WTC11 (cell line): ENCODE measurements around the gene ANKS6. TPM values are rescaled to one million over a fixed set of nuclear protein-coding genes. Genes with fewer than 3 reads are reported as not detected.

Experiments used
- ATAC-seq: fragments of 200-7000 bp; cut with Tn5 transposase; 2 replicates; pipeline ENCODE4 v1.10.0; 2021; ENCODE audit warnings: mild to moderate bottlenecking, moderate library complexity
- CTCF ChIA-PET: fragments of 300-600 bp; sonication (Branson Sonifier 250); formaldehyde crosslinking; loops from one replicate; lab custom pipeline; 2021; ENCODE audit warnings: antibody characterized with exemption; lab: Charles Lee
- POLR2A ChIA-PET: fragments of 350-600 bp; sonication (Branson Sonifier 250); formaldehyde crosslinking; loops from one replicate; lab custom pipeline; 2021; ENCODE audit warnings: antibody characterized with exemption; lab: Charles Lee
- DNase-seq: peaks from one replicate; pipeline ENCODE4 v3.0.0; 2021; ENCODE audit warnings: low spot score
- H3K27ac Mint-ChIP-seq: 2 replicates; pipeline ENCODE4 v1.8.0; 2021; ENCODE audit warnings: mixed read lengths
- H3K27me3 Mint-ChIP-seq: 2 replicates; pipeline ENCODE4 v1.8.0; 2021; ENCODE audit warnings: low read depth, mild to moderate bottlenecking, moderate library complexity, mixed read lengths
- H3K36me3 Mint-ChIP-seq: 2 replicates; pipeline ENCODE4 v1.8.0; 2021; ENCODE audit warnings: mixed read lengths
- H3K4me1 Mint-ChIP-seq: 2 replicates; pipeline ENCODE4 v1.8.0; 2022; ENCODE audit warnings: mixed read lengths
- H3K4me3 Mint-ChIP-seq: 2 replicates; pipeline ENCODE4 v1.8.0; 2021; ENCODE audit warnings: mild to moderate bottlenecking, moderate library complexity, mixed read lengths
- H3K9me3 Mint-ChIP-seq: 2 replicates; pipeline ENCODE4 v1.8.0; 2021; ENCODE audit warnings: mixed read lengths
- AFF4 ChIP-seq: sonication (generic); formaldehyde crosslinking; IDR thresholded peaks from 2 replicates; pipeline ENCODE4 v1.8.1; 2023; ENCODE audit warnings: mild to moderate bottlenecking, missing genetic modification reagents, borderline replicate concordance
- ARID4B ChIP-seq: sonication (generic); formaldehyde crosslinking; IDR thresholded peaks from 2 replicates; pipeline ENCODE4 v1.8.0; 2023; ENCODE audit warnings: missing genetic modification reagents, mild to moderate bottlenecking, borderline replicate concordance
- CBFB ChIP-seq: sonication (generic); formaldehyde crosslinking; IDR thresholded peaks from 2 replicates; pipeline ENCODE4 v1.8.1; 2022; ENCODE audit warnings: mild to moderate bottlenecking, low read depth, missing genetic modification reagents
- ELF4 ChIP-seq: sonication (generic); formaldehyde crosslinking; IDR thresholded peaks from 2 replicates; pipeline ENCODE4 v1.8.1; 2022; ENCODE audit warnings: low read depth, mild to moderate bottlenecking, moderate library complexity, missing genetic modification reagents
- ESRRA ChIP-seq: sonication (generic); formaldehyde crosslinking; IDR thresholded peaks from 2 replicates; pipeline ENCODE4 v1.8.1; 2022; ENCODE audit warnings: mild to moderate bottlenecking, missing genetic modification reagents, borderline replicate concordance
- ETV6 ChIP-seq: sonication (generic); formaldehyde crosslinking; IDR thresholded peaks from 2 replicates; pipeline ENCODE4 v1.8.1; 2022; ENCODE audit warnings: mild to moderate bottlenecking, missing genetic modification reagents
- FOXP1 ChIP-seq: sonication (generic); formaldehyde crosslinking; IDR thresholded peaks from 2 replicates; pipeline ENCODE4 v1.8.0; 2022; ENCODE audit warnings: missing genetic modification reagents, mild to moderate bottlenecking, moderate library complexity, borderline replicate concordance
- GTF2I ChIP-seq: fragments of 250-450 bp; sonication (Bioruptor Pico); conservative IDR thresholded peaks from 2 replicates; pipeline ENCODE4 v1.4.0; 2021; ENCODE audit warnings: mild to moderate bottlenecking
- JAZF1 ChIP-seq: fragments of 250-450 bp; sonication (Bioruptor Pico); IDR thresholded peaks from 2 replicates; pipeline ENCODE4 v1.9.0; 2021; ENCODE audit warnings: moderate library complexity, mild to moderate bottlenecking, inconsistent platforms
- KAT7 ChIP-seq: sonication (generic); formaldehyde crosslinking; IDR thresholded peaks from 2 replicates; pipeline ENCODE4 v1.8.1; 2023; ENCODE audit warnings: missing genetic modification reagents, mild to moderate bottlenecking, borderline replicate concordance
- MYBL2 ChIP-seq: sonication (generic); formaldehyde crosslinking; IDR thresholded peaks from 2 replicates; pipeline ENCODE4 v1.8.1; 2023; ENCODE audit warnings: mild to moderate bottlenecking, moderate library complexity, missing genetic modification reagents
- NFATC4 ChIP-seq: fragments of 250-450 bp; sonication (Bioruptor Pico); IDR thresholded peaks from 2 replicates; pipeline ENCODE4 v1.9.0; 2021; ENCODE audit warnings: mild to moderate bottlenecking
- NFYB ChIP-seq: sonication (generic); formaldehyde crosslinking; conservative IDR thresholded peaks from 2 replicates; pipeline ENCODE4 v1.8.0; 2022; ENCODE audit warnings: low read depth, missing genetic modification reagents
- NR1H2 ChIP-seq: sonication (generic); formaldehyde crosslinking; IDR thresholded peaks from 2 replicates; pipeline ENCODE4 v1.9.0; 2021; ENCODE audit warnings: mild to moderate bottlenecking, moderate library complexity, missing genetic modification reagents
- SMAD4 ChIP-seq: sonication (generic); formaldehyde crosslinking; IDR thresholded peaks from 2 replicates; pipeline ENCODE4 v1.8.0; 2022; ENCODE audit warnings: mild to moderate bottlenecking, missing genetic modification reagents
- TCF7 ChIP-seq: sonication (generic); formaldehyde crosslinking; IDR thresholded peaks from 2 replicates; pipeline ENCODE4 v1.8.0; 2022; ENCODE audit warnings: mild to moderate bottlenecking, low read depth, missing genetic modification reagents, moderate library complexity
- USF1 ChIP-seq: sonication (generic); formaldehyde crosslinking; IDR thresholded peaks from 2 replicates; pipeline ENCODE4 v1.8.0; 2022; ENCODE audit warnings: mild to moderate bottlenecking, missing genetic modification reagents
- USF2 ChIP-seq: sonication (generic); formaldehyde crosslinking; IDR thresholded peaks from 2 replicates; pipeline ENCODE4 v1.8.1; 2023; ENCODE audit warnings: mild to moderate bottlenecking, missing genetic modification reagents, moderate library complexity
- ZNF138 ChIP-seq: sonication (generic); formaldehyde crosslinking; conservative IDR thresholded peaks from 2 replicates; pipeline ENCODE4 v1.8.1; 2022; ENCODE audit warnings: mild to moderate bottlenecking, moderate library complexity, missing genetic modification reagents
- ZNF263 ChIP-seq: sonication (generic); formaldehyde crosslinking; IDR thresholded peaks from 2 replicates; pipeline ENCODE4 v1.8.1; 2022; ENCODE audit warnings: low read depth, mild to moderate bottlenecking, moderate library complexity, missing genetic modification reagents
- ZNF317 ChIP-seq: sonication (generic); formaldehyde crosslinking; IDR thresholded peaks from 2 replicates; pipeline ENCODE4 v1.8.1; 2023; ENCODE audit warnings: low read depth, mild to moderate bottlenecking, moderate library complexity, missing genetic modification reagents, borderline replicate concordance
- ZNF396 ChIP-seq: fragments of 250-450 bp; sonication (Bioruptor Pico); IDR thresholded peaks from 2 replicates; pipeline ENCODE4 v1.8.0; 2021; ENCODE audit warnings: mild to moderate bottlenecking, moderate library complexity, borderline replicate concordance
- ZNF416 ChIP-seq: fragments of 250-450 bp; sonication (Bioruptor Pico); IDR thresholded peaks from 2 replicates; pipeline ENCODE4 v1.9.0; 2021; ENCODE audit warnings: mild to moderate bottlenecking, inconsistent platforms
- ZNF671 ChIP-seq: fragments of 250-450 bp; sonication (Bioruptor Pico); IDR thresholded peaks from 2 replicates; pipeline ENCODE4 v1.8.0; 2021; ENCODE audit warnings: mild to moderate bottlenecking
- ZSCAN18 ChIP-seq: fragments of 250-450 bp; sonication (Bioruptor Pico); IDR thresholded peaks from 2 replicates; pipeline ENCODE4 v2.1.2; 2022; ENCODE audit warnings: mild to moderate bottlenecking, moderate library complexity
- total RNA-seq: library from RNA; stranded (reverse); gene quantifications from 3 replicates; pipeline ENCODE4 v1.2.3, GENCODE V29; 2021

ANKS6 gene
- total RNA-seq, 1 experiment from 2014 or later, result 65.1 TPM

- POLR2A ChIA-PET, result no interaction called here
- Mint-ChIP-seq H3K27ac (no peak overlapping the region), H3K4me1 (peaks cover 6% of the 10 kb centered on the region; the same call in 1 of the 2 replicates), H3K36me3 (no peaks in the 10 kb centered on the region), H3K27me3 (no peaks in the 10 kb centered on the region; the same call in 1 of the 2 replicates), H3K4me3 (no peak overlapping the region), H3K9me3 (no peaks in the 10 kb centered on the region)
- TF ChIP-seq NFYB (no peak), ZNF317 (no peak), NFATC4 (no peak), USF1 (no peak), ZNF416 (no peak), KAT7 (CRISPR knock-in tag) (no peak), CBFB (CRISPR knock-in tag) (no peak), ZNF671 (CRISPR knock-in tag) (no peak), ETV6 (no peak), USF2 (no peak), ZNF263 (no peak), ZNF138 (CRISPR knock-in tag) (no peak), FOXP1 (no peak), NR1H2 (CRISPR knock-in tag) (no peak), TCF7 (CRISPR knock-in tag) (no peak), GTF2I (CRISPR knock-in tag) (no peak), ELF4 (CRISPR knock-in tag) (no peak), ESRRA (no peak), SMAD4 (CRISPR knock-in tag) (no peak), AFF4 (no peak)
- CTCF ChIA-PET, result no interaction called here
- ATAC-seq (no peak), DNase-seq (no peak)
These were observed 107.5 kb downstream of the ANKS6 start for GRCh38 chr9:98688710-98689495.

- Mint-ChIP-seq H3K4me3 (no peak overlapping the region), H3K4me1 (peaks cover 6% of the 10 kb centered on the region; the same call in 1 of the 2 replicates), H3K9me3 (no peaks in the 10 kb centered on the region), H3K36me3 (no peaks in the 10 kb centered on the region), H3K27ac (no peak overlapping the region), H3K27me3 (no peaks in the 10 kb centered on the region; the same call in 1 of the 2 replicates)
- no peak for ATAC-seq
- no peak for DNase-seq
- ChIA-PET POLR2A (no interaction called here), CTCF (interaction anchor here (2.1 kb wide), 1 partner anchor 10 kb away, joined by 6 read pairs; no protein-coding TSS in a partner anchor)
- TF ChIP-seq NFYB (no peak), JAZF1 (CRISPR knock-in tag) (no peak), ZSCAN18 (CRISPR knock-in tag) (no peak), ZNF396 (no peak), ARID4B (no peak), MYBL2 (CRISPR knock-in tag) (no peak)
These were observed 108.4 kb downstream of the ANKS6 start for GRCh38 chr9:98687911-98688310.
